ENCODE data around the gene MIGA2.
A peak's percentile ranks its signal among the peaks of the same experiment; 100 is the strongest.

- peak; percentile 63; the same call in 1 of the 2 replicates for TF ChIP-seq CTCF (IDR thresholded peaks at IDR 0.05)
- no peak for TF ChIP-seq SIN3A (IDR thresholded peaks at IDR 0.05; ENCODE audit: borderline replicate concordance, insufficient read depth, low read depth, low read length)
These were observed 29.2 kb upstream of the MIGA2 start for GRCh38 chr9:129007035-129007765.

All from Panc1 (cell line).